CD4-positive, alpha-beta T cell treated with Interleukin-4 for 4 hours (primary cell): ENCODE data around the gene FOXN3.
"Not testable (repeated sequence)": the region's sequence is repeated elsewhere in the genome, so short reads cannot be mapped to it uniquely, and the experiment has no call there.

Experiments used
- DNase-seq: peaks from one replicate; pipeline ENCODE4 v3.0.0-alpha.2; 2020

The FOXN3 gene

DNA sequence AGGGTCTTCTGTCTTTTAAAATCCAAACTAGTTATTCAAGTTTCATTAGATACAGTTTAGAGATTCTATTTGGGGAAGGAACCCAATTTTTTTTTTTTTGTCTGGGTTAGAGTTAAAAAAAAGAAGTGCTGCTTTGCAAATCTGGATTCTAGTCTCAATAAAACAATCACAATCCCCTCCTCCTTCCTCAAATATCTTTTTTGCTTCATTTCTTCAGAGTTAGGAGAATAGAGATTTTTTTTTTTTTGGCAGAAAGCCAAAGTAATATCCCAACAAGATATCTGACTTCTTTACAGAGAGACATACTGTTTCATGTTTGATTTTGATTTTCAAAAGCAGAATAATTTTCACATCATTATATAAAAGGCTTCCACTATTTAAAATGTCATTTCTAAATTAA, 201.9 kb downstream of the FOXN3 start:
- DNase-seq, result no peak

DNA sequence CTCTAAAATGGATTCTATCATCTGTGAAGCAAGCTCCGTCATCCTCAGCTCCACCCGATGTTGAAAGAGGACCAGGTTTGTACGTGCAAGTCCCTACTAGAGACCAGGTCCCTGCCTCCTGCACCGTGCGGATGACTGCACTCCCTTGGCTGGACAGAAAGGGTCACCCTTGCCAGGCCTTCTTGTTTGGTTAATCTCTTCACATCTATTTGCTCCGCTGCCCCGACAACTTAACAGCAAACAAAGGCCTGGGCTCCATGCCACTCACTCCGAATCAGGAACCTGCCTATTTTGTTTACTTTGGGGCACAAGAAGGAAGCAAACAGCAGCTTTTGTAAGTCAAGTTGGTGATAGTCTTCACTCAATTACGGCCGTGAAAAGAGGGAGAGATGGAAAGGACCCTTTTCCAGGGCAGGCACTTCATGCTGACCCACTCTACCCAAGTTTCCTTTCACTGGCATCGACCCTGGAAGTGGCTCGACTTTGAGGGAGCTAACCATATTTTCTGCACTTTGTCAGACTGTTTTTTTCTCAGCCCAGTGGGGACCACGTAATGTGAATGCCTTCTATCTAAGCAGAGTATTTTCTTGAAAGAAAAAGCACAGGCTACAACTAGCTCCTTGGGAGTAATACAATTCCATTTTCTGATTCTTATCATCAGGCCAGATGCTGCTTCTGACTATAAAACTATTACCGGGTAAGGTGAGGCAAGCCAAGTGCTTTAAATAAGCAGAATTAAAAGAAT, 202.6 kb downstream of the FOXN3 start:
- DNase-seq, result no peak

DNA sequence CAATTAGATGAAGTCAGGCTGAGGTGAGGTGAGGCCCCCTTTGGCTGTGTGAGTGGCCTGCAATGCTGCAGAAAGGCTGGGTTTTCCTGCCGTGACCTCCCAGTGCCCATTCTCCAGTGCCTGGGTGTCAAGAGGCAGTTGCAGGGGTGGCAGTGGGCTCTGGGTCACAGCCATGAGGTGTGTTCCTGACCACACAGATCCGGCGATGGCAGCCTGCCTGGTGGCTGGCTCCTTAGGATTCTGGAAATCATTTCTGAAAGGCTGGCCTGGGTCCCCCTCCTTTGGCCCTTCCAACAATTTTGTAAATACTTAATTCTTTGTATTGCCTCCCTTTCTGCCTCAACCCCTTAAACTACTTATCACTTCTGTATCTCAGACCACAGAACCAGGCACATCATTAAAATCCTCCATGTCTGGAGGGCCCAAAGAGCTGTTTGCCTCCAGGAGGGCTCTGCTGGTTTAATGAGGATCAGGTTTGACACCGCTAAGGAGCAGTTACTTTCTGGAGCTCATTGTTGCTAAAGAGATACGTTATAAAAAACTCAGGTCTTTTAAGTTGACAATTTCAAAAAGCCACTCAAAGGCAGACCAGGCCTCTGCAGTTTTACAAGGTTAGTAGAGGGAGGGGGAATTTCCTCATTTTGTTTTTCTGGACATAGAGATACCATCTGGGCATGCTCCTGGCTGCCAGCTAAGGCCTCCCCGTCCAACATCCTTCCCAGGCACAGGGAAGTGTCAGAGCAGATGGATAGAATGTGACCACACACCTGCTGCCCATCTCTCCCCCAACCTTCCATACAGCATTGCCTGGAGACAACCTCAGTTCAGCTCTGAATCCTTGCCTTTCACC, 204.4 kb downstream of the FOXN3 start:
- DNase-seq, result no peak

DNA sequence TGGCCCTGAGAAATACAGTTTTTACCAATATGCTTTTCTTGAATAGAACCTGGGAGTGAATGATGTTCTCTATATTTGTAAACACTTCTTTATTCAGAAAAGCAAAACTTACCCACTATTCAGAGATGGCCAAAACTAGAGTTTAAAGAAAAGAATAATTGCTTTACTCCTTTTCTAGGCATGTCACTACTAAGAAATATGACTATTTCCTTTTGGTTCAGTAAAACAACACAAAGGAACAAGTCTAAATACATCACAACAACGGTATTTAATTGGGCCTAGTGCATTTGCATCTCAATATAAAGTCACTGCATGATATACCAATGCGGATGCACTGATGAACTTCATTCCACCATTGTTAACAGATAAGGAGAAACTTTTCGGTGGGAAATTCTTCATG, 207.5 kb downstream of the FOXN3 start:
- DNase-seq, result no peak

DNA sequence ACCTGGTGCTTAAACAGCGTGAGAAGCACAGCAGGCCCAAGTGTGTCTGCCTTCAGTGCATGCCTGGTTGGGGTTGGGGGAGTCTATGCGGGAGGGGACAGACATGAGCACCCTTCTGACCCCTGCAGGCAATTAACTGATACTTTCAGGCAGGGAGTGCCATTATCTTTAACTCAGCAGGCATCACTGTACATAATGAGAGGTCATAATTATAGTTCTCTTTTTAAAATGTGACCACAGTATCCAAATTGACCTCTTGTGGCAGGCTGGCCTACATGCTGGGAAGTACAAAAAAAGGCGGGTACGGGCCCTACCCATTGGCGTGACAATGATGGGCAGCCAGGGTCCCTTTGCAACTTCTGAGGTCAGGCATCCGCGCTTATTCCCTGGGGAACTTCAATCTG, 209.1 kb downstream of the FOXN3 start:
- no peak for DNase-seq

DNA sequence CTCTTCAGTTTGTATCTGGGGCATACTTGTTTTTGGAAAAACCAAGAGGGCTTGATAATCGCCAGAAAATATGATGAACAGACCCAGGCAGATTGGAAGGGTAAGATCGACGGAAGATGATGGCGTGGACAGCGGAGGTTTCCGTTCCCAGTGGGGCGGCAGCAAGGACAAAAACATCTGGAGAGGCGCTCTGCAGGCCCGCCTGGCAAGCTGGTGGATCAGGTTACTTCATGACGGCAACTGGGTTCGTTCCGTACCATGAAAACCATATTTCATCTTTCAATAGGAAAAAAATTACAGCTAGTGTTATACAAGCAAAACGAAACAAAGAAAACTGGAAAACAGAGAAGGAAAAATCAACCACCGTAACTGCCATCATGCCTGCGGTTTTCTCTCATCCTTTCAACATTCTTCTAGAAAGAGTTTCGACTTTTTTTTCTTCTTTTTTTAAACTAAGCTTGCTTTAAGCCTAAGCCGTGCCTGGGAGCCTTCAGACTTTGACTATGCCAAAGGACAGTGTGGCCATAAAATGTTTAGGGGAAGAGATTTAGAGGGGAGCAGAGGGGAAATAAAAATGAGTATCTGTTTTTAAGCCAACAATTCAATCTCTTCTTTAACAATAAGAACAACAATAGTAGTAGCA, 210.5 kb downstream of the FOXN3 start:
- DNase-seq, result no peak

DNA sequence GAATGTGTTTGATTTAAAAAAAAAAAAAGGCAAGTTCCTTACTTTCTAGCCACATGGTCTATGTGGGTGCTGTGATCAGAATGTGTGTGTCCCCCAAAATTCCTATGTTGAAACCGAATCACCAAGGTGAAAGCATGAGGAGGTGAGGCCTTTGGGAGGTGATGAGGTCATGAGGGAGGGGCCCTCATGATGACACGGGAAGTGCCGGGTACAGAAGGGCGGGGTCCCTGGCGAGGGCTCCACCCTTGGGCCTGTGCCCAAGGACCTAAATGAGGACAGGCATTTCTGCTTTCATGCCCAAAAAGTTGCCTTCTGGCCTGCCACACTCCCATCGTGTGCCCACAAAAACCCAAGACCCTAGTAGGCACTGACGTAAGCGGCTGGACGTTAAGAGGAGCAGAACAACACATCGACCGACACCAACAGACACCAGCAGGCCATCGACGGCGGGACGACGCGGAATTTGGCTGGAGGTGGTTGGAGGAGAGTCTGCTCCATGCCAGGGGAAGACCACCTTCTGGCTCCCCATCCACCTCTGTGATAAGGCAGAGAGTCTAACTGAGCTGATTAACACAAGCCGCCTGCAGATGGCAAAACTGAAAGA, 211.8 kb downstream of the FOXN3 start:
- DNase-seq, result no peak

DNA sequence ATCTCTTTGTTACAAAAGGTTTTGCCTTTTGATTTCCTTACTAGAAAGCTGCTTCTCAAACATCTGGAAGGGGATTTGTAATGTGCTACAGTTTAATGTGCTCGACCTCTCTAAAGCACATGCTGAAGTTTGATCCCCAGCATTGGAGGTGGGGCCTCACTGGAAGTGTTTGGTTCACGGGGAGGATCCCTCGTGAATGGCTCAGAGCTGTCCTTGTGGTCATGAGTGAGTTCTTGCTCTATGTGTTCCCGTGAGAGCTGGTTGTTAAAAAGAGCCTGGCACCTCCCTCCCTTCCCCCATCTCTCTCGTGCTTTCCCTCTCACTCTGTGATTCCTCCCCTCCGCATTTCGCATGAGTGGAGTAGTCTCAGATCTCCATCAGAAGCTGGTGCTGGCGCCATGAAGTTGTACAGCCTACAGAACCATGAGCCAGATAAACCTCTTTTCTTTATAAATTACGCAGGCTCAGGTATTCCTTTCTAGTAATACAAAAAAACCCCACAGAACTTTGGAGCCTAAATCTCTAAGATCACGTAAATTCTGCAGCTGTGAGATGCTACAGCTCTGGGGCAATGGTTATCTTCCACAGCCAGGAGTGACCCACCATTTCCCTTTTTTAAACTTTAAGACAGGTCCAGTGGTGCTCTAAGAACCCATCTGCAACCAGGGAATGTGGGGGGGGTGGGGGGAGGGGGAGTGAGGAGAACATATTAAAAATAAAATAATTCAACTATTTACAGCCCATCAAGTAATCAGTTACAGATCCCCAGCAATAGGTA, 214.4 kb downstream of the FOXN3 start:
- DNase-seq, result no peak

DNA sequence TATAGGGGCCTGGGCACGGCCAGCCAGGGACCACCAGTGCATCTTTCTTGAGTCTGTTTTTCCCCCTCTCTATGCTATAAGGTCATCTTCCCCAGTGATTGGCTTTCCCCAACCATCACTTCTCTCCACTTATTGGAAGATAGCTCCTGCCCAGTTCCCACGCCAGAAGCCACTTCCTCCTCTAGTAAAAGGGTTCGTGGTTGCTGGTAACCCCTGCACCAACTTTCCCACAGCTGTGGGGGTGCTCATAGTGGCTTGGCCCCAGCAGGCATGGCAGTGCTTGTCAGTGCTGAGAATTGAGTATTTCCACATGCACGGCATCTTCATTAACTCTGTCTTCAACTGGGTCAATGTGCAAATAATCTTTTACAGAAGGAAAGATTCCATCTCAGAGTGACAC, 215.4 kb downstream of the FOXN3 start:
- peak; percentile 3 for DNase-seq

DNA sequence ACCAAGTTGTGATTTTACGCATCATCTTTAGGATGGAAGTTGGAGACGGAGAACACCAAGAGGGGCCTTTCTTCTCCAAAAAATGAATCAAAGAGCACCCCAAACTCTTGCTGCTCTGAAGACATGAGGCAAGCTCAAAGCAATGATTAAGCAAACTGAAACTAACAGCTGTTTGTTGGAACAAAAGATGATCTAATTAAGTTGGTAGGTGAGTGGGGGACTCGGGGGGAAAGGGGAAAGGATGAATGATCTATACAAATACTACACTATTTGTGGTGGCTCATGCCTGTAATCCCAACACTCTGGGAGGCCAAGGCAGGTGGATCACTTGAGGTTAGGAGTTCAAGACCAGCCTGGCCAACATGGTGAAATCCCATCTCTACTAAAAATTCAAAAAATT, 217.7 kb downstream of the FOXN3 start:
- DNase-seq, result not testable (repeated sequence)

DNA sequence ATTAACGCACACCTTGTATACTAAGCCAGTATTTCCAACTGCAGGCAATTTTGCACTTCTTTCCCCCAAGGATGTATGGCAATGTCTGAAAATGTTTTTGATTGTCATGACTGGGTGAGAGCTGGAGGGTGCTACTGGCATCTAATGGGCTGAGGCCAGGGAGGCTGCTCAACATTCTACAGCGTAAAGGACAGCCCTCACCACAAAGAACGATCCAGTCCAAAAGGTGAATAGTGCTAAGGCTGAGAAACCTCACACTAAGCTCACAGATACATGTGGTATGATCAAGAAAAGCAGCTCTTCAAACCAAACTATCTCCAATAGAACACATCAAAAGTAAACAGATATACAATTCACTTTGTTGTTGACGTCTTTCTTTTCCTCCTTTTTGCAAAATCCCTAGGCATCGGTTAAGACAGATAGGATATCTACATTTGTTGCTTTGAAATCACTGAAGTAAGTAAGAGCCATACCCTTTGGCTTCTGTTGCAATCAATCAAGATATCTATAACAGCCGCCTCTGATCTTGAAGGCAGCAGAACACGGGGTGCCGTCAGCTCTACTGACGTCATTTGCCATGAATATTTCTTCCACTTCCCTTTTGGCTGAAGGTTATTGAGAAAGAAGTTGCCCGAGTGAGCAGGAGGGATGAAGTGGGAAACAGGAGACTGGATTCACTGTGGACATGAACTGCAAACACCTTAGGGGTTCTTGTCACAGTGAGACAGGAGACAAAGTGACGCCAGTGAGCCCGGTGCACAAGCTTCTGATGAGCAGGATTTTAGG, 218.3 kb downstream of the FOXN3 start:
- no peak for DNase-seq

DNA sequence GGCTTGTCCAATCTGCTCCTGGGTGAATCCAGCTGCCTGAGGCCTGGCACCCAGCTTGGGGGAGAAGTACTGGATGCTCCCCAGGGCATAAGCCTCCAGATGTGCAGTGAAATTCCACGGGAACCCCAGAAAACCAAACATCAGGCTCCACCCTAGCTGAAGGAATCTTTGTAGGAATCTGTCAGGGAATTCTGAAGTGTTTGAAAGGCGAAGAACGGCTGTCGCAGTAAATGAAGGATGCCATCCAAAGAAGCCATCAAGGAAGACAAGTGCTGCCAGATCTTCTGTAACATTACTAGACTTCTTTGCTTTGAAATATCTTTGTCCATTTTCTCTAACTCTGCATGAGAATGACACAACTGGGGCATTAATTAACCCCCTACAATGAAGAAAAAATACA, 219.4 kb downstream of the FOXN3 start:
- DNase-seq, result no peak

DNA sequence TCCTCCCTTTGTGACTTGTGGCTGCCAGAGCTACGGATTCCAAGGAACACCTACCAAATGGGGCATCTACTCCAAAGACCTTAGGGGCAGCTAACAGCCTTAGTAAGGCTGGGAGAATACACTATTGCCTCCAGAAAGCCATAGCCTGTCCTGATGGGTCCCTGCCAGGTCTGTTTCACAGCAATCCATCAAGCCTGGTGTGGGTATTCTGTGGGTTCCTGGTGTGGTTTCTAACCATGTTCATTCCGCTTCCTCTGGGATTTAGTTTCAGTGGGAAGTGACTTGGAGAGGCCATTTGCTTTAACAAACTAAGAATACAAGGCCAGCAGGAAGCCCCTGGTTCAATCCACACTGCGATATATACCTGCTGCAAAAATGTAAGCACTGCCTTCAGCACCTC, 220.5 kb downstream of the FOXN3 start:
- no peak for DNase-seq

DNA sequence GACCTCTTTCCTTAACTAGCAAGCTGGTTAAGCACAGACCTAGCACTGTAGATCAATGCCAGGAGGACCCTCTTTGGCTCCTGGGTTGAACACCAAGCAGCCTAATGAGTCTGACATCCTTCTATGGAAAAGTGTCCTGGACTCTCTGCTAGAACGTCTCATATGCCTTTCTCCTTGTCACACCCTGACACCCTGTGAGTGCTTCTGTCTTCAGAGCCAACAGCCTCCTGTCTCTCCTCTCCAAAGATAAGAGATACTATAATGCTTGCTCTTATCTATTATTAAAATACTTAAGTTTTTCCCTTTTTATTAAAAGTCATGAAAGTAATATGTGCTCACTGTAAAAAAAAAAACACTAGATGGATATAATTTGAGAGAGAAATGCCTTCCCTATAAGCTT, 222.7 kb downstream of the FOXN3 start:
- DNase-seq, result no peak

DNA sequence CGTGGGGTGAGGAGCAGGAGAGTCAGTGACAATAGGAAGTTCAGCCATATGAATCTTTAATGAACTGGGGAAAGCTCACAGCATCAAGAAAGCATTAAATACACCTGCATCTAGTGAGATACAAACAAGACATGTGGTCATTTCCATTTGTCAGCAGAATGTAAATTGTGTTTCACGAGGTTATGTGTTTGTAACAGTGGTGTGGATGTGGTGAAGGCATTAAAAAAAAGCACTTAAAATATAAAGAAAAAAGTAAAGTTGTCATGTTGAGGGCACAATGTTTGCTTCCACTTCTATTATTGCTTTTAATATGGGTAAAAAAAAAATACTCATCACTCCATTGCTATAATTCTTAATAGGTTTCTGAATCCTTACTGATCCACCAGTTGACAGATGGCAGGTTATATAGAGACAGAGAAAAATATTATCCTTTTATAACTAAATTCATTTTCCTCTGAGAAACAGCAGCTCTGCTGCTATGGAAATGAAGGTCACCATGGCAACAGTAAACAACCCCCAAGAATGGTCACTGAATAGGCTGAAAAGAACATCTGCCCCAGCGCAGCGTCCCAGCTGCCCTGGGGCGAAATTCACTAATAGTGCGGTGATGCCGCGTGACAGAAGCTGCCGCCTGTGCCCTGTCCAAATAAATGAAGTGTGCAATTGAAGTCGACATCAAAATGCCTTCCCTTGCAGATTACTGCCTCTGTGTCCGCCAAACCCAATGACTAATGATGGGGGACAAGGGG, 226.1 kb downstream of the FOXN3 start:
- no peak for DNase-seq

DNA sequence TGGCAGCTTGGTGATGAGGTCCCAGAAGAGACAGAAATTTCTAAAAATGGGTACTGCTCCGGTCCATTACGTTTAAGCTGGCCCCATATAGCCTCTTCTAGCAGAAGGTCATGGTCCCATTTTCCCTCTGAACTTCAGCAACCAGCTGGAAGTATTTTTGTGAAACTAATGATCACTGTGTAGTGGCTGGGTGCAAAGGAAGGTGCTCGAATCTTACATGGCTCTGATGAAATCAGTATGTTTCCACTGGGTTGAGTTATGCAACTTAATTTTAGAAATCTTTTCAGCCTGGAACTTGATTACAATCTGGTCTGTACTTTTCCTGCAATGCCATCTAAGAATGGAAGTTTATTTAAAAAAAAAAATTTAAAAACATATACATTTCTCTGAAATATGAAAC, 228.5 kb downstream of the FOXN3 start:
- no peak for DNase-seq

DNA sequence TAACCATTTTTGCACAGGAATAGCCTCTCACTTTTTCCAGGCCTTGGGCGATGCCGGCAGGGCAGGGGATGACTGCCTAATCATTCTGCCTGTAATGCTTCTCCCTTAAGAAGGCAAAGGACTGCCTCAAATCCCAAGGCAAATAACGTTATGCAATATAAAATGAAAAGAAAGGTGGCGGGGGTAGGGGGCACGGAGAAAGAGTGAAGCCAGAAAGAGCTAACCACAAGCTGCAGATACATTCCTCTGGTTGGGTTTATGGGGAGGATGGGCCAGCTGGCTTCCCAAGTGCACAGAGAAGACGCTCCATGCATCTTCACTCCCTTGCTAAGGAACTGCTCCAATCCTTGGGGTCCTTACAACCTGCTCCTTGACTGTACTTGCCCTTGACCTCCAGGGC, 229.5 kb downstream of the FOXN3 start:
- DNase-seq, result no peak

DNA sequence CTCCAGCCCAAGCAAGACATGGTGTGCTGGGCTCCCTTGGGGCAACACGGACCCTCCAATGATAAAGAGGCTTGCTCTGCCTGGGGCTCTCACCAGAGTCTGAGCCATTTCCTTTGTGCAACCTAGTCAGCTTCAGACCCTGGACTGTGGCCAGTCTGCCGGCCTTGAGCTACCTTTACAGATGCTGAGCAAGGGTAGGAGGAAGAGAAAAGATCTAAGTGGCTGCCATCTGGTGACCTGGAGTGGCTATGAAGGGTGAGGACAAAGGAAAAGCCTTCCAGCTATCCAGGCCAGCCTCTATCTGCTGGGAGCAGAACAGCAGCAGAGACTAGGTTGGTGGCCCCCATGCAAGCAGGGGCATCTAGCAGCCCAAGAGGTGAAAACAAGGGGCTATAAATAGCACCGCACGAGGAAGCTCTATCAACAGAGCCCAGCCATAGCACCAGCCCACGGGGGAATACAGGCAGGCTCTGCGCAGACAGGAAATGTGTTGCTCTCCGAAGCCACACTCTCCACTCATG, 230.1 kb downstream of the FOXN3 start:
- no peak for DNase-seq

DNA sequence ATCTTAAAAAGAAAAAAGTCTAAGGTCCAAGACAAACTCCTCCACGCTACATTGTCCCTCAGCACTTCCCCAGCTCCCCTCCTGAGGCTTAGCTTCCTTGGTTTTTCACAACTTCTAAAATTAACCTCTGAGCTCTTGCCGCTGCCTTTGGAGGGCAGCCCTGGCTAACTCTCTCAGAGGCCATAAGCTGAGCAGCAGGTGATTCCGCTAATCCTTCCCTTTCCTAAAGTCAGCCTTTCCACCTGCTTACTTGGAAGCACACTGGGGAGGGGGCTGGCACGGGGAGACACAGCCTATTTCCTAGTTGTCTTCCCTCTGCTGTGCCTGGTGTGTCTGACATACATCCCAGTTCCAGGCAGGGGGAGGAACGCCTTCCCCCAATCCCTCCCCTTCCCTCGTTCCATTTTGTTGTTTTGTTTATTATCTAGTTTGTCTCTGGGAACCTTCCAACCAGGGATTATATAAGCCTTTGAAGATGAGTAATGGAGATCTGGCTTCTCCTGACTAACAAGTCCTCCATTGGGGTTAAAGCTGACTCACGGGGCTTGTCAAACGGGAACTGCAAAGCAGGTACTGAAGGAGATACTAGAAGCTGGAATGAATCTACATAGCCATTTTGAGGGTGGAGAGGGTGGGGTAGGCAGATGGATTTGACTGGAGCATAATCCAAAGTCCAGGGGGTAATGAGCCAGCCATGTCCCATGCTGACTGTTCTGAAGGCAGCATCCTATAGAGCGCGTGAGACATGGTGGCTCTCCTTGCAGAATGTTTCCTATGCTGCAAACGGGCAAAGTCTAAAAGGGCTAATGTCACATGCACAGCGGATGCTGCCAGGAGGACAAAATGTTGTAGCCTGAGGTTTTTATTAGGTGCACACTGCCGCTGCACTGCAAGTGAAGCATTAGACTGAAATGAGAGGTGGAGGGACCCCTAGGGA, 230.8 kb downstream of the FOXN3 start:
- DNase-seq, result no peak

DNA sequence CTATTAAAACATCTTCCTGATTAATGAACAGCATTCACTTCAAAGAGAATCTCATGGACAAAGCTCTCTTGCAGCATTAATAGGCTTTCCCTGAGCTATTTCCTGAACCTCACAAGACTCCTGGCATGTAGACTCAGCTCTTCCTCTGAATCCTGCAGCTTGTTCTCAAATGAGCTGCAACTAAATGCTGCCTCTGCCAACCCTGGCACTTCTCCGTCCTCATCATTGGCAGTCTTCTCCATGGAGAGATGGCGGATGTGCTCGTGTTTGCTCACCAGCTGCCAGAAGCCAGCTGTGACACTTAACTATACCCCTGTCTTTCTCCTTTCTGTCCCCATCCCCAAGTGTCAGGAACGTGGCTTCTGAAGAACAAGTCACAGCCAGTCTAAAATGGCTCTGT, 232.1 kb downstream of the FOXN3 start:
- DNase-seq, result no peak
